Stimulated activated CD4-positive, alpha-beta T cell treated with anti-CD3 and anti-CD28 coated beads, Interleukin-12 subunit alpha, Interleukin-12 subunit beta, amount 100 ng/mL, for 24 hours (primary cell): ENCODE results near the gene TMC1.
"Not testable (repeated sequence)": the region's sequence is repeated elsewhere in the genome, so short reads cannot be mapped to it uniquely, and the experiment has no call there.

ENCODE experiments used
- DNase-seq, 2 experiments: peaks; one replicate each; pipeline ENCODE4 v3.0.0-alpha.2; 2020; ENCODE audit warnings: low read depth in 2 of 2

The TMC1 gene

GRCh38 chr9:72763022-72763421, 241.6 kb downstream of the TMC1 start:
- no peak for DNase-seq

- DNase-seq: no peak
These were observed 248.1 kb downstream of the TMC1 start for GRCh38 chr9:72769546-72769945.

- no peak for DNase-seq
These were observed 251.3 kb downstream of the TMC1 start for GRCh38 chr9:72772661-72773060.

GRCh38 chr9:72773570-72773969, 252.2 kb downstream of the TMC1 start:
- DNase-seq: no peak

GRCh38 chr9:72775570-72775969, 254.2 kb downstream of the TMC1 start:
- no peak for DNase-seq

GRCh38 chr9:72779614-72780013, 258.2 kb downstream of the TMC1 start:
- DNase-seq: no peak

GRCh38 chr9:72786948-72787347, 265.5 kb downstream of the TMC1 start:
- no peak for DNase-seq

- DNase-seq: no peak
These were observed 267.7 kb downstream of the TMC1 start for GRCh38 chr9:72788966-72789735.

- no peak for DNase-seq
These were observed 268.5 kb downstream of the TMC1 start for GRCh38 chr9:72789885-72790284.

- DNase-seq: no peak
These were observed 269.6 kb downstream of the TMC1 start for GRCh38 chr9:72790989-72791388.

- no peak for DNase-seq
These were observed 270.0 kb downstream of the TMC1 start for GRCh38 chr9:72791436-72791835.

GRCh38 chr9:72794946-72795345, 273.5 kb downstream of the TMC1 start:
- no peak for DNase-seq

- no peak for DNase-seq
These were observed 279.1 kb downstream of the TMC1 start for GRCh38 chr9:72800328-72800994.

GRCh38 chr9:72805238-72805637, 283.8 kb downstream of the TMC1 start:
- DNase-seq: no peak

- not testable (repeated sequence) for DNase-seq
These were observed 285.0 kb downstream of the TMC1 start for GRCh38 chr9:72806313-72806809.

GRCh38 chr9:72807765-72808445, 286.5 kb downstream of the TMC1 start:
- DNase-seq: no peak

GRCh38 chr9:72808446-72808768, 287.0 kb downstream of the TMC1 start:
- DNase-seq: no peak

- DNase-seq: no peak
These were observed 288.2 kb downstream of the TMC1 start for GRCh38 chr9:72809586-72809985.

GRCh38 chr9:72812559-72813111, 291.2 kb downstream of the TMC1 start:
- no peak for DNase-seq

GRCh38 chr9:72813544-72813943, 292.1 kb downstream of the TMC1 start:
- DNase-seq: no peak

- DNase-seq: no peak
These were observed 292.7 kb downstream of the TMC1 start for GRCh38 chr9:72814083-72814597.

- DNase-seq: no peak
These were observed 295.3 kb downstream of the TMC1 start for GRCh38 chr9:72816666-72817065.
